Measurements from ENCODE around the gene SLC14A1. TPM values are rescaled to one million over a fixed set of nuclear protein-coding genes. Genes with fewer than 3 reads are reported as not detected.

The SLC14A1 gene
- total and polyA plus RNA-seq, 2 of the 8 experiments (the other 6 are each of a cell fraction or from before 2014, with no cell fraction given): 0.18 TPM; not detected in 1

GRCh38 chr18:45738660-45739059 is 14.7 kb downstream of the SLC14A1 start:
- H3K27me3 ChIP-seq (replicated peaks in 1 of 4; ENCODE audit: control insufficient read depth in 3 of 4, extremely low read depth in 1 of 4, insufficient read depth in 3 of 4, low read length in 3 of 4): no peaks in the 10 kb centered on the region
- H3K23ac ChIP-seq (ENCODE audit: insufficient read length): no peak overlapping the region
- H3K27ac ChIP-seq (ENCODE audit: low read depth, low read length): no peak overlapping the region
- H4K5ac ChIP-seq (ENCODE audit: insufficient read length, low read depth, low read length): no peak overlapping the region
- H3K14ac ChIP-seq (ENCODE audit: insufficient read length): no peak overlapping the region
- H4K20me1 ChIP-seq (replicated peaks in 1 of 2; ENCODE audit: control insufficient read depth in 1 of 2, insufficient read depth in 2 of 2, low read length in 2 of 2): no peaks in the 10 kb centered on the region
- no peak overlapping the region for H2BK15ac ChIP-seq (ENCODE audit: low read length)
- H3K4me2 ChIP-seq (ENCODE audit: insufficient read depth in 1 of 2, low read depth in 2 of 2, low read length in 2 of 2): no peak overlapping the region; a peak in 1 of 4 replicates
- no peak overlapping the region for H3K4me3 ChIP-seq (ENCODE audit: extremely low read depth in 1 of 4, insufficient read depth in 2 of 4, low read depth in 3 of 4, low read length in 4 of 4)
- H2BK12ac ChIP-seq (ENCODE audit: low read depth, low read length): no peak overlapping the region
- H4K91ac ChIP-seq (replicated peaks; ENCODE audit: insufficient read length, low read length): no peak overlapping the region
- H3K9ac ChIP-seq (replicated peaks in 1 of 4; ENCODE audit: extremely low read depth in 1 of 4, low read depth in 3 of 4, low read length in 3 of 4): no peak overlapping the region
- POLR2A ChIA-PET (ENCODE audit: partially characterized antibody): no interaction called here
- H4K8ac ChIP-seq (ENCODE audit: extremely low read depth, insufficient read depth, low read length): no peak overlapping the region
- H3K4ac ChIP-seq (replicated peaks; ENCODE audit: insufficient read length, low read depth, low read length): no peak overlapping the region
- TF ChIP-seq, protein P1, sequence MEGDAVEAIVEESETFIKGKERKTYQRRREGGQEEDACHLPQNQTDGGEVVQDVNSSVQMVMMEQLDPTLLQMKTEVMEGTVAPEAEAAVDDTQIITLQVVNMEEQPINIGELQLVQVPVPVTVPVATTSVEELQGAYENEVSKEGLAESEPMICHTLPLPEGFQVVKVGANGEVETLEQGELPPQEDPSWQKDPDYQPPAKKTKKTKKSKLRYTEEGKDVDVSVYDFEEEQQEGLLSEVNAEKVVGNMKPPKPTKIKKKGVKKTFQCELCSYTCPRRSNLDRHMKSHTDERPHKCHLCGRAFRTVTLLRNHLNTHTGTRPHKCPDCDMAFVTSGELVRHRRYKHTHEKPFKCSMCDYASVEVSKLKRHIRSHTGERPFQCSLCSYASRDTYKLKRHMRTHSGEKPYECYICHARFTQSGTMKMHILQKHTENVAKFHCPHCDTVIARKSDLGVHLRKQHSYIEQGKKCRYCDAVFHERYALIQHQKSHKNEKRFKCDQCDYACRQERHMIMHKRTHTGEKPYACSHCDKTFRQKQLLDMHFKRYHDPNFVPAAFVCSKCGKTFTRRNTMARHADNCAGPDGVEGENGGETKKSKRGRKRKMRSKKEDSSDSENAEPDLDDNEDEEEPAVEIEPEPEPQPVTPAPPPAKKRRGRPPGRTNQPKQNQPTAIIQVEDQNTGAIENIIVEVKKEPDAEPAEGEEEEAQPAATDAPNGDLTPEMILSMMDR (IDR thresholded peaks at IDR 0.05; ENCODE audit: control extremely low read depth in 1 of 3, insufficient read depth in 1 of 3, low read depth in 1 of 3, low read length in 3 of 3): peak; percentile 37 to 53 (median 50)
- TF ChIP-seq, protein P2, sequence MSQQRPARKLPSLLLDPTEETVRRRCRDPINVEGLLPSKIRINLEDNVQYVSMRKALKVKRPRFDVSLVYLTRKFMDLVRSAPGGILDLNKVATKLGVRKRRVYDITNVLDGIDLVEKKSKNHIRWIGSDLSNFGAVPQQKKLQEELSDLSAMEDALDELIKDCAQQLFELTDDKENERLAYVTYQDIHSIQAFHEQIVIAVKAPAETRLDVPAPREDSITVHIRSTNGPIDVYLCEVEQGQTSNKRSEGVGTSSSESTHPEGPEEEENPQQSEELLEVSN (IDR thresholded peaks at IDR 0.05): peak; percentile 17; the same call in 1 of the 2 replicates
- no peak for TF ChIP-seq SIRT6 (IDR thresholded peaks at IDR 0.05; ENCODE audit: low read length)
- no peak for TF ChIP-seq SIX5 (IDR thresholded peaks at IDR 0.05; ENCODE audit: low read depth, low read length)
- peak; percentile 62; the same call in 1 of the 2 replicates for TF ChIP-seq MAX (IDR thresholded peaks at IDR 0.05)
- TF ChIP-seq RAD21 (IDR thresholded peaks at IDR 0.05 in 1 of 2, conservative IDR thresholded peaks at IDR 0.05 in 1 of 2; ENCODE audit: low read depth in 2 of 2, low read length in 2 of 2): peak; percentile 46 to 62
- peaks cover 4 to 13% (median 9%) of the 10 kb centered on the region in 4 experiments for H3K4me1 ChIP-seq (replicated peaks in 1 of 4; ENCODE audit: control insufficient read depth in 3 of 4, insufficient read depth in 4 of 4, low read length in 3 of 4)
- H3K79me2 ChIP-seq (ENCODE audit: control insufficient read depth in 1 of 2, insufficient read depth in 2 of 2, low read length in 2 of 2): no peaks in the 10 kb centered on the region
- H2BK5ac ChIP-seq (ENCODE audit: low read depth, low read length): 0 out of 2 replicates have a peak overlapping the region, but pooled peaks have one; percentile 67
- H3K9me3 ChIP-seq (ENCODE audit: insufficient read depth in 2 of 2, low read depth in 1 of 2, low read length in 1 of 2): no peaks in the 10 kb centered on the region
- H2AK5ac ChIP-seq (ENCODE audit: low read depth, low read length): no peak overlapping the region; the same call in 1 of the 2 replicates
- CTCF ChIA-PET (ENCODE audit: partially characterized antibody): interaction anchor here (0.8 to 15.7 kb wide), 9 partner anchors 17 to 110 kb away, joined by 3 to 143 read pairs (median 4); partner anchors contain the start of gene SLC14A1
- no peaks in the 10 kb centered on the region for H3K23me2 ChIP-seq (ENCODE audit: low read depth, low read length)
- no peak for DNase-seq (ENCODE audit: low read depth in 1 of 2, low spot score in 2 of 2)
- H3K18ac ChIP-seq (ENCODE audit: extremely low read depth, low read length): no peak overlapping the region
- H2AFZ ChIP-seq (ENCODE audit: low read length): no peak overlapping the region
- no peak for FAIRE-seq
- no peaks in the 10 kb centered on the region; the same call in 1 of the 2 replicates for H3K79me1 ChIP-seq (ENCODE audit: low read depth, low read length)
- H3K36me3 ChIP-seq (ENCODE audit: control insufficient read depth in 2 of 4, insufficient read depth in 4 of 4, low read length in 3 of 4): no peaks in the 10 kb centered on the region
- no peak overlapping the region for H2BK120ac ChIP-seq (replicated peaks; ENCODE audit: low read depth, low read length)
- peak overlapping the region; percentile 52; the same call in 1 of the 2 replicates for H2BK20ac ChIP-seq (ENCODE audit: low read length)
- no peak overlapping the region for H3K56ac ChIP-seq (replicated peaks; ENCODE audit: insufficient read length, low read depth, low read length)
